Esophagus muscularis mucosa (tissue), 4 donors: Measurements from ENCODE around the gene KLHL3. TPM values are rescaled to one million over a fixed set of nuclear protein-coding genes. Genes with fewer than 3 reads are reported as not detected.

Experiments
- DNase-seq: peaks from one replicate; pipeline ENCODE4 v3.0.0-alpha.2; 2017; ENCODE audit errors: extremely low spot score
- H3K27ac ChIP-seq, 4 donors: fragments of 200-600 bp; sonication (generic); replicated peaks in 1 of 4; 1 replicate in 3 of 4; 2 replicates in 1 of 4; pipeline ENCODE4 v1.5.1; 2016 to 2019; ENCODE audit warnings: mild to moderate bottlenecking in 1 of 4
- H3K27me3 ChIP-seq, 4 donors: fragments of 200-600 bp; sonication (generic); one replicate each; pipeline versions ENCODE4 v1.5.1 to v1.6.0; 2016 to 2019
- H3K36me3 ChIP-seq, 4 donors: fragments of 200-600 bp; sonication (generic); one replicate each; pipeline ENCODE4 v1.5.1; 2016 to 2019
- H3K4me1 ChIP-seq, 4 donors: fragments of 200-600 bp; sonication (generic); one replicate each; pipeline ENCODE4 v1.5.1; 2016 to 2019
- H3K4me3 ChIP-seq, 4 donors: fragments of 200-600 bp; sonication (generic); 1 replicate in 2 of 4; 2 replicates in 2 of 4; pipeline ENCODE4 v1.5.1; 2016 to 2019; ENCODE audit warnings: mild to moderate bottlenecking in 4 of 4, moderate library complexity in 1 of 4
- H3K9me3 ChIP-seq, 4 donors: fragments of 200-600 bp; sonication (generic); 1 replicate in 3 of 4; 2 replicates in 1 of 4; pipeline ENCODE4 v1.5.1; 2016 to 2019
- EP300 ChIP-seq: sonication (generic); formaldehyde crosslinking; IDR thresholded peaks from one replicate; pipeline ENCODE4 v1.6.1; 2017; ENCODE audit warnings: antibody characterized with exemption
- POLR2A ChIP-seq: fragments of 450-650 bp; IDR thresholded peaks from one replicate; pipeline ENCODE4 v1.6.1; 2017; ENCODE audit warnings: antibody characterized with exemption, moderate library complexity, mild to moderate bottlenecking, low read depth
- POLR2AphosphoS5 ChIP-seq, 2 donors: sonication (generic); formaldehyde crosslinking; IDR thresholded peaks; one replicate each; pipeline ENCODE4 v1.6.1; 2017; ENCODE audit warnings: antibody characterized with exemption in 2 of 2
- WGBS: methylation state at CpG from one replicate; pipeline ENCODE4 v1.1.5; 2018; 5-methylcytosine and 5-hydroxymethylcytosine counted together
- intact Hi-C: fragments of 100-400 bp; cut with DNase I; formaldehyde crosslinking; loops from one replicate; pipeline ENCODE4 v1.15.1; 2023
- total RNA-seq, 4 donors: library from RNA; depleted of rRNA; stranded (reverse); fragments of >200 nt; gene quantifications; one replicate each; pipeline versions ENCODE4 v1.1.0 to v1.2.1, GENCODE V29; 2016
- TF ChIP-seq, protein P1 (sequence below), 3 experiments: fragments of 200-600 bp in 2 of 3; fragments of 450-650 bp in 1 of 3; sonication (generic) in 2 of 3; IDR thresholded peaks; one replicate each; pipeline ENCODE4 v1.5.1; 2017 to 2019; ENCODE audit warnings: antibody characterized with exemption in 3 of 3, mild to moderate bottlenecking in 2 of 3, moderate library complexity in 1 of 3

KLHL3 gene
- total RNA-seq, 4 donors from 2014 or later: 3.0 to 7.8 (median 5.6) TPM

DNA sequence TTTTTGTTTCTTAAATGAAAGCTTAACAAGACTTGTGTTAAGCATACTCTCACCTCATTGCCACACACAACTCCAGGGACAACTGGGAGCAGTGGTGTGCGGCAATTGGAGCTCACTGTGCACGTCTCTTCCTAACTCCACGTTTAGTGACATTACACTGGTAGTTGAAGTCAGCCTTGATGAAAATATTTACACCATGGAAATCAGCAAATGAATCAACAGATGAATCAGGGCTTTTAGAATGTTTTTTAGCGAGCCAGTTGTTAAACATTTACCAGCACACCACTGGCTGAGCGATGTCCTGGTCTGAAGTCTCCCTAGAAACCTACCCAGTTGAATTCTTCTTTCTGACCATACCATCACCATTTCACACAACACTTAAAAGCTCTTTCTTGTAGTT is 67.3 kb downstream of the KLHL3 start:
- Histone ChIP-seq H3K27ac (no peak overlapping the region), H3K27me3 (no peaks in the 10 kb centered on the region), H3K4me3 (no peak overlapping the region), H3K36me3 (no peaks in the 10 kb centered on the region), H3K9me3 (no peaks in the 10 kb centered on the region), H3K4me1 (peaks cover 0 to 15% (median 9%) of the 10 kb centered on the region in 4 donors)
- TF ChIP-seq POLR2A (no peak), POLR2AphosphoS5 (IDR thresholded peaks at IDR 0.05) (no peak), EP300 (no peak)
- TF ChIP-seq, protein P1, sequence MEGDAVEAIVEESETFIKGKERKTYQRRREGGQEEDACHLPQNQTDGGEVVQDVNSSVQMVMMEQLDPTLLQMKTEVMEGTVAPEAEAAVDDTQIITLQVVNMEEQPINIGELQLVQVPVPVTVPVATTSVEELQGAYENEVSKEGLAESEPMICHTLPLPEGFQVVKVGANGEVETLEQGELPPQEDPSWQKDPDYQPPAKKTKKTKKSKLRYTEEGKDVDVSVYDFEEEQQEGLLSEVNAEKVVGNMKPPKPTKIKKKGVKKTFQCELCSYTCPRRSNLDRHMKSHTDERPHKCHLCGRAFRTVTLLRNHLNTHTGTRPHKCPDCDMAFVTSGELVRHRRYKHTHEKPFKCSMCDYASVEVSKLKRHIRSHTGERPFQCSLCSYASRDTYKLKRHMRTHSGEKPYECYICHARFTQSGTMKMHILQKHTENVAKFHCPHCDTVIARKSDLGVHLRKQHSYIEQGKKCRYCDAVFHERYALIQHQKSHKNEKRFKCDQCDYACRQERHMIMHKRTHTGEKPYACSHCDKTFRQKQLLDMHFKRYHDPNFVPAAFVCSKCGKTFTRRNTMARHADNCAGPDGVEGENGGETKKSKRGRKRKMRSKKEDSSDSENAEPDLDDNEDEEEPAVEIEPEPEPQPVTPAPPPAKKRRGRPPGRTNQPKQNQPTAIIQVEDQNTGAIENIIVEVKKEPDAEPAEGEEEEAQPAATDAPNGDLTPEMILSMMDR (IDR thresholded peaks at IDR 0.05): no peak
- intact Hi-C loops: no loop called here
- DNase-seq: peak; percentile 60
- 97% methylated on average over 5 of the region's 5 CpGs for WGBS

DNA sequence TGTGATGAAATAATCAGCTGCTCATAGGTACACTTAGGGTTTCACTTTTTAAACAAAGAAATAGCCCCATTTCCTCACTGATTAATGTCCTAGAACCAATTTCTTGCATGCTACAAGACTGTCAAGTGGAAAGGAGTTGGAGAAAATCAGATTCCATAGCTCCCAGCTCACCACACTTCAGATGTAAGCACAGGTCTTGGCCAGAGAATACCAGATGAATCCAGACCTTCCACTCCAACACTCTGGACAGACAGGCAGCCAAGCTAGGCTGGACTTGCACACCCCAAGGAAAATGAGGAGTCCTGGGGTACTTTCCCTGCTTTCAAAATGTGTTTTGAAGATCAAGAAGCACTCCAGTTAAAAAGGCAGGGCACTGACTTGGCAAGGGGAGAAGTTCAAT is 68.5 kb downstream of the KLHL3 start:
- TF ChIP-seq EP300: no peak
- TF ChIP-seq POLR2A: no peak
- no peak for TF ChIP-seq POLR2AphosphoS5 (IDR thresholded peaks at IDR 0.05)
- TF ChIP-seq, protein P1 (IDR thresholded peaks at IDR 0.05): no peak
- Histone ChIP-seq H3K36me3 (no peaks in the 10 kb centered on the region), H3K4me3 (no peak overlapping the region), H3K4me1 (peaks cover 0 to 15% (median 9%) of the 10 kb centered on the region in 4 donors), H3K9me3 (no peaks in the 10 kb centered on the region), H3K27ac (no peak overlapping the region), H3K27me3 (no peaks in the 10 kb centered on the region)
- DNase-seq: peak; percentile 21
- intact Hi-C loops: no loop called here

DNA sequence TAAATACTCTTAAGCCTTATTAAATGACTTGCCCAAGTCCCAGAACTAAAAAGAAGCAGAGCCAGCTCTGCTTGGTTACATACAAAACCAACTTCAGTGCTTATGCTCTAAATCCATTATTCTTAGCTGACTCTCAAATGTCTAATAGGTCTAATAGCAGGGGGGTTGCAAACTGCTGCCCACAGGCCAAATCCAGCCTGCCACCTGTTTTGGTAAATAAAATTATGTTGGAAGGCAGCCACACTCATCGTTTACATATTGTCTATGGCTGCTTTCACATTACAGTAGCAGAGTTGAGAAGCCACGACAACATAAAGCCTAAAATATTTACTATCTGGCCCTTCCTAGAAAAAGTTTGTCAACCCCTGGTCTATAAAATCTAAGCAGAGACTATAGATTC is 69.0 kb downstream of the KLHL3 start:
- Histone ChIP-seq H3K27ac (no peak overlapping the region), H3K4me1 (peaks cover 0 to 15% (median 9%) of the 10 kb centered on the region in 4 donors), H3K4me3 (no peak overlapping the region), H3K9me3 (no peaks in the 10 kb centered on the region), H3K36me3 (no peaks in the 10 kb centered on the region), H3K27me3 (no peaks in the 10 kb centered on the region)
- WGBS: 84% methylated on average over 2 of the region's 2 CpGs
- TF ChIP-seq POLR2AphosphoS5 (IDR thresholded peaks at IDR 0.05) (no peak), POLR2A (no peak), EP300 (no peak)
- TF ChIP-seq, protein P1 (IDR thresholded peaks at IDR 0.05): no peak
- peak; percentile 21 for DNase-seq
- intact Hi-C loops: no loop called here

DNA sequence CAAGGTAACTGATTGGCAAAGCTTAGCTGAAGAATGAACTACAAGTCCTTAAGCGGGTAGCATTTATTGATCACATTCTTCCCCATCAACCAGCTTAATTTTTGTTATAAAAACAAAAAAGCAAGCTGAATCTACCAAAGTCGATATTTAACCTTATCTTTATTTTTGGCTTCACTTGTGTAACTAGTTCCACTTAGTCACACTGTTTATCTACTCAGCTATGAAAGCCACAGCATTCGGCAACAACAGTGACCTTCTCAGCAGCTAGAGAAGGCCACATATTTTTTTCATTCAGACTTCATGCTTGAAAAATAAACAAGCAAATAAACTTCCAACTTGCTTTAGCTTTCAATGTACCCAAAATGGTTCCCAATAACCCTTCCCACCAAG is 69.4 kb downstream of the KLHL3 start:
- no peaks in the 10 kb centered on the region for H3K9me3 ChIP-seq
- no peaks in the 10 kb centered on the region for H3K27me3 ChIP-seq
- no peaks in the 10 kb centered on the region for H3K36me3 ChIP-seq
- TF ChIP-seq EP300: no peak
- no peak for TF ChIP-seq POLR2A
- no peak for TF ChIP-seq POLR2AphosphoS5 (IDR thresholded peaks at IDR 0.05)
- TF ChIP-seq, protein P1 (IDR thresholded peaks at IDR 0.05): no peak
- no peak overlapping the region for H3K4me3 ChIP-seq
- H3K4me1 ChIP-seq: peaks cover 0 to 15% (median 9%) of the 10 kb centered on the region in 4 donors
- WGBS: 72% methylated on average over 3 of the region's 3 CpGs
- intact Hi-C loops: no loop called here
- no peak overlapping the region for H3K27ac ChIP-seq
- no peak for DNase-seq

DNA sequence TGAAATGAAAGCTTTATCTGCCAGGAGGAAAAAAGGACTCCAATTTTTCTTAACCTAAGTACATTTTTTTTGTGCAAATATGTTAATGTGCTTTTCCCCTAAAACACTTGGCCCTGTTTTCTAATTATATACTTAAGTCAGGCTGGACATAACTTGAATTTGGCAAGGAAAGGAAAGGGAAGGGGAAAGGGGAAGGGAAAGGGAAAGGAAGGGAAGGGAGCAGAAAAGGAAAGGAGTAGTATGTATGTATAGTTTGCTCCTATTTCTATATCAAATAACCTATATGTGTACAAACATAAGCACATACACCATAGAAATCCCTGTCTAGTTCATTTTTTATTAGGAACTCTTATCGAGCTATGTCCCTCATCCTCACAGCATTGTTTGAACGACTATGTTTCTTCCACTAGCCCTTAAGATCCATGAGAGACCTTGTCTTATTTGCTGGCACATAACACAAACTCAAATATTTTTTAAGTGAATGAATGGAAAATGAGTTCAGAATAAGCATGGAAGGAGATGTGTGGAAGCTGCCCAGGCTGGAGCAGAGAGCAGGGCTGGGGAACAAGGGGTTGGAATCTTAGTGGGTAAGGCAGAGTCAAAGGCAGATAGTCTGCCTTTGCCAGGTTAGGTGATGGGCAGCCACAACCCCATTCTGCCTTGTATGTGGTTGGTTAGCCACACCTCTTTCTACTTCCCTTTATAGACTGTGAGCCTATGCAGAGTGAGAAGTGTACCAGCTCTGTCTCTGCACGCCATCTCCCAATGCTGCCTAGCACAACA is 70.0 kb downstream of the KLHL3 start:
- H3K27ac ChIP-seq: no peak overlapping the region
- peak; percentile 37 for DNase-seq
- no peaks in the 10 kb centered on the region for H3K27me3 ChIP-seq
- peaks cover 0 to 15% (median 9%) of the 10 kb centered on the region in 4 donors for H3K4me1 ChIP-seq
- 71% methylated on average over 3 of the region's 3 CpGs for WGBS
- H3K9me3 ChIP-seq: no peaks in the 10 kb centered on the region
- no peak overlapping the region for H3K4me3 ChIP-seq
- no peak for TF ChIP-seq POLR2AphosphoS5 (IDR thresholded peaks at IDR 0.05)
- TF ChIP-seq, protein P1 (IDR thresholded peaks at IDR 0.05): no peak
- TF ChIP-seq POLR2A: no peak
- intact Hi-C loops: no loop called here
- H3K36me3 ChIP-seq: no peaks in the 10 kb centered on the region
